Activated CD4-positive, CD25-positive, alpha-beta regulatory T cell treated with anti-CD3 and anti-CD28 coated beads, Interleukin-2, amount 50 U/mL, for 24 hours (primary cell): ENCODE data around the gene IMMP2L.

Experiments
- ATAC-seq, 2 donors: fragments of 150-1000 bp; cut with Tn5 transposase; one replicate each; pipeline ENCODE4 v1.10.0; 2021; ENCODE audit warnings: mild to moderate bottlenecking in 1 of 2, moderate library complexity in 1 of 2

IMMP2L gene

GRCh38 chr7:111140091-111140865 is 422.0 kb downstream of the IMMP2L start:
- no peak for ATAC-seq

- no peak for ATAC-seq
Measured at GRCh38 chr7:111138586-111138985, 423.7 kb downstream of the IMMP2L start.

- peak; percentile 91 to 92 for ATAC-seq
Measured at GRCh38 chr7:111138193-111138569, 424.1 kb downstream of the IMMP2L start.

GRCh38 chr7:111137296-111138192 is 424.7 kb downstream of the IMMP2L start:
- ATAC-seq, result peak; percentile 58 to 72

- ATAC-seq, result no peak
Measured at GRCh38 chr7:111132833-111133232, 429.5 kb downstream of the IMMP2L start.

- ATAC-seq, result no peak
Measured at GRCh38 chr7:111129435-111129834, 432.9 kb downstream of the IMMP2L start.

- ATAC-seq, result no peak
Measured at GRCh38 chr7:111126987-111127386, 435.3 kb downstream of the IMMP2L start.

- no peak for ATAC-seq
Measured at GRCh38 chr7:111115966-111116365, 446.3 kb downstream of the IMMP2L start.

GRCh38 chr7:111113263-111114017 is 448.9 kb downstream of the IMMP2L start:
- ATAC-seq, result peak; percentile 53 to 66

- no peak for ATAC-seq
Measured at GRCh38 chr7:111112439-111112838, 449.9 kb downstream of the IMMP2L start.

- no peak for ATAC-seq
Measured at GRCh38 chr7:111108496-111108895, 453.8 kb downstream of the IMMP2L start.

GRCh38 chr7:111108000-111108399 is 454.3 kb downstream of the IMMP2L start:
- no peak for ATAC-seq

- ATAC-seq, result no peak
Measured at GRCh38 chr7:111107579-111107978, 454.7 kb downstream of the IMMP2L start.

GRCh38 chr7:111105269-111105668 is 457.0 kb downstream of the IMMP2L start:
- ATAC-seq, result no peak

GRCh38 chr7:111104710-111105109 is 457.6 kb downstream of the IMMP2L start:
- no peak for ATAC-seq

- ATAC-seq, result no peak
Measured at GRCh38 chr7:111103678-111104274, 458.5 kb downstream of the IMMP2L start.

- ATAC-seq, result no peak
Measured at GRCh38 chr7:111103136-111103535, 459.2 kb downstream of the IMMP2L start.

GRCh38 chr7:111101856-111102646 is 460.2 kb downstream of the IMMP2L start:
- ATAC-seq, result no peak

GRCh38 chr7:111098926-111099250 is 463.4 kb downstream of the IMMP2L start:
- no peak for ATAC-seq

- peak; percentile 75 to 79 for ATAC-seq
Measured at GRCh38 chr7:111098011-111098925, 464.0 kb downstream of the IMMP2L start.

GRCh38 chr7:111096997-111097396 is 465.3 kb downstream of the IMMP2L start:
- ATAC-seq, result no peak
